ENCODE results near the gene CHD5. TPM values are rescaled to one million over a fixed set of nuclear protein-coding genes. Genes with fewer than 3 reads are reported as not detected.

Gene CHD5
- total and polyA plus RNA-seq, 4 donors: 9.9 to 51.1 (median 34.4) TPM

DNA sequence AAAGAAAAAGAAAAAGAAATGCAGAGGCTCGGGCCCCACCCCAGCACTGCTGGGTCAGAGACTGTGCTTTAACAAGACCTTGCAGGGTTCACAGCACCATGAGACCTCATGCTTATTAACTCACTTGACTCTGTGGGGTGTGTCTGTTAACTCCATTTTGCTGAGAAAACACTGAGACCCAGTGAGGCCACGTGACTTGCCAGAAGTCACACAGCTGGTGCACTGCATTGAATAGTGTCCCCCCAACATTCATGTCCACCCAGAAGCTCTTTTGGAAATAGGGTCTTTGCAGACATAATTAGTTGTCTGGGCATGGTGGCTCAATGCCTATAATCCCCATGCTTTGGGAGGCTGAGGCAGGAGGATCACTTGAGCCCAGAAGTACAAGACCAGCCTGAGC, 39.7 kb downstream of the CHD5 start:
- peaks cover 63% of the 10 kb centered on the region for H3K36me3 ChIP-seq (ENCODE audit: control insufficient read depth, insufficient read depth, low read length)
- no peak overlapping the region for H3K4me3 ChIP-seq (ENCODE audit: low read depth, low read length)
- 90% methylated on average over 2 of the region's 2 CpGs for WGBS (ENCODE audit: insufficient coverage)
- DNase-seq (ENCODE audit: low read depth in 4 of 6, low spot score in 6 of 6): no peak
- no peaks in the 10 kb centered on the region for H3K9me3 ChIP-seq (ENCODE audit: control insufficient read depth, insufficient read depth, low read length)
- H3K27me3 ChIP-seq (ENCODE audit: control insufficient read depth, insufficient read depth, low read length): no peaks in the 10 kb centered on the region
- H3K4me1 ChIP-seq (ENCODE audit: control insufficient read depth, insufficient read depth, low read length): peaks cover 11% of the 10 kb centered on the region
- no peak overlapping the region for H3K27ac ChIP-seq (ENCODE audit: low read depth, low read length)

GRCh38 chr1:6137758-6138157, 42.4 kb downstream of the CHD5 start:
- no peak overlapping the region for H3K27ac ChIP-seq (ENCODE audit: low read depth, low read length)
- H3K36me3 ChIP-seq (ENCODE audit: control insufficient read depth, insufficient read depth, low read length): peaks cover 66% of the 10 kb centered on the region
- no peaks in the 10 kb centered on the region for H3K9me3 ChIP-seq (ENCODE audit: control insufficient read depth, insufficient read depth, low read length)
- WGBS (ENCODE audit: insufficient coverage): 55% methylated on average over 3 of the region's 5 CpGs
- H3K4me1 ChIP-seq (ENCODE audit: control insufficient read depth, insufficient read depth, low read length): no peaks in the 10 kb centered on the region
- no peak for DNase-seq (ENCODE audit: low read depth in 4 of 6, low spot score in 6 of 6)
- no peaks in the 10 kb centered on the region for H3K27me3 ChIP-seq (ENCODE audit: control insufficient read depth, insufficient read depth, low read length)
- no peak overlapping the region for H3K4me3 ChIP-seq (ENCODE audit: low read depth, low read length)

DNA sequence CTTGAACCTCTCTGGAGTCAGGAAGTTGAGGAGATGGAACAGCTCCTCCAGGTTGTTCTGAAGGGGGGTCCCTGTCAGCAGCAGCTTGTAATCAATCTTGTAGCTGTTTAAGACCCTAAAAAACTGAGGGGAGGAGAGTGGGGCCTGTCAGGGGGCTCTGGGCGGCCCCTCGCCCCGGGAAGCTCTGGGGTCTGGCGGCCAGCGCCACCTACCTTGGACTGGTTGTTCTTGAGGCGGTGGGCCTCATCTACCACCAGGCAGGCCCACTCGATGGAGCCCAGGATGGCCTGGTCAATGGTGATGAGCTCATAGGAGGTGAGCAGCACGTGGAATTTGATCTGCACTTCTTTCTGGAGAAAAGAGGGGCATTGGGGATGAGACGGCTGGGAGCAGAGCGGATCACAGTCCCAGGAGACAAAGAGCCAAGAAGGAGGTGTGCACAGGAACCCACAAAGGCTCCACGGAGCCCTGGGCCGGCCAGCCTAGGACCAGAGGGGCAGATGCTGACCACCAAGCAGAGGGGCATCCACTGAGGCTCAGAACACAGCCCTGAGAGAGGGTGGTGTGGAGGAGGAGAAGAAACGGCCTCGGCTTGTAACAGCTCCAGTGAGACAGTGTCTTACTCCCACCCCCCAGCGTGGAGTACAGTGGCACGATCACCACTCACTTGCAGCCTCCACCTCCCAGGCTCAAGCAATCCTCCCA, 43.5 kb downstream of the CHD5 start:
- no peak overlapping the region for H3K4me3 ChIP-seq (ENCODE audit: low read depth, low read length)
- DNase-seq (ENCODE audit: low read depth in 4 of 6, low spot score in 6 of 6): no peak
- H3K9me3 ChIP-seq (ENCODE audit: control insufficient read depth, insufficient read depth, low read length): peaks cover 2% of the 10 kb centered on the region
- H3K27me3 ChIP-seq (ENCODE audit: control insufficient read depth, insufficient read depth, low read length): no peaks in the 10 kb centered on the region
- no peak overlapping the region for H3K27ac ChIP-seq (ENCODE audit: low read depth, low read length)
- H3K36me3 ChIP-seq (ENCODE audit: control insufficient read depth, insufficient read depth, low read length): peaks cover 60% of the 10 kb centered on the region
- 84% methylated on average over 13 of the region's 16 CpGs for WGBS (ENCODE audit: insufficient coverage)
- no peaks in the 10 kb centered on the region for H3K4me1 ChIP-seq (ENCODE audit: control insufficient read depth, insufficient read depth, low read length)

DNA sequence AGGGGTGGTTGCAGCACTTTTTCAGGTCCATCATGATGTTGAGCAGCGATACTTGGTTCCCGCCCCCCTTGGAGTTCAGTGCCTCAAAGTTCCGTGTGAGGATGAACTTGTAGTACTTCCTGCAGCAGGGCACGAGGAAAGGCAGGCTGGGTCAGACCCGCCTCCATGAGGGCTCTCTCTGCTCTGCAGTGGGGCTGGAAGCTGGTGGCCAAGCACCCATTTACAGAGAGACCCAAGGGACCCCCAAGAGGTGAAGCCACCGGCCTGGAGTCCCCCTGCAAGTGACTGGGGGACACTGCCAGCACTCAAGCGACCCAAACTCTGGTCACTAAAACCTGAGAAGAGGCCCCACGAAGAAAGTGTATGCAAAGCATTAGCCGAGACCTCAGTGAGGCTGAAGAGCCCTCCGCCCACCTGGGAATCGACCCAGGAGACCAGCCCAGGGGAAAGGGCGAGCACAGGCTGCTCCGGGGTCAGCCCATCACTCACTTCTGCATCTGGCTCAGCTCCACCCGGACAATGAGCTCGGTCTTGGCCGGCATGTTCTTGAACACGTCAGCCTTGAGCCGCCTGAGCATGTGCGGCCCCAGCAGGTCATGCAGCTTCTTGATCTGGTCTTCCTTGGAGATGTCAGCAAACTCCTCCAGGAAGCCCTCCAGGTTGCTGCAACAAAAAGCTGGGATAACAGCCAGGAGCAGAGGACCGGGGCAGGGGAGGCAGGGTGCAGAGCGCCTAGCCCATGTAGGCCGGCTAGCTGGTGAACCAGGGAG, 45.2 kb downstream of the CHD5 start:
- H3K4me3 ChIP-seq (ENCODE audit: low read depth, low read length): no peak overlapping the region
- DNase-seq (ENCODE audit: low read depth in 4 of 6, low spot score in 6 of 6): no peak
- peaks cover 73% of the 10 kb centered on the region for H3K36me3 ChIP-seq (ENCODE audit: control insufficient read depth, insufficient read depth, low read length)
- H3K27ac ChIP-seq (ENCODE audit: low read depth, low read length): no peak overlapping the region
- no peaks in the 10 kb centered on the region for H3K4me1 ChIP-seq (ENCODE audit: control insufficient read depth, insufficient read depth, low read length)
- peaks cover 2% of the 10 kb centered on the region for H3K9me3 ChIP-seq (ENCODE audit: control insufficient read depth, insufficient read depth, low read length)
- no peaks in the 10 kb centered on the region for H3K27me3 ChIP-seq (ENCODE audit: control insufficient read depth, insufficient read depth, low read length)
- WGBS (ENCODE audit: insufficient coverage): 86% methylated on average over 22 of the region's 22 CpGs

DNA sequence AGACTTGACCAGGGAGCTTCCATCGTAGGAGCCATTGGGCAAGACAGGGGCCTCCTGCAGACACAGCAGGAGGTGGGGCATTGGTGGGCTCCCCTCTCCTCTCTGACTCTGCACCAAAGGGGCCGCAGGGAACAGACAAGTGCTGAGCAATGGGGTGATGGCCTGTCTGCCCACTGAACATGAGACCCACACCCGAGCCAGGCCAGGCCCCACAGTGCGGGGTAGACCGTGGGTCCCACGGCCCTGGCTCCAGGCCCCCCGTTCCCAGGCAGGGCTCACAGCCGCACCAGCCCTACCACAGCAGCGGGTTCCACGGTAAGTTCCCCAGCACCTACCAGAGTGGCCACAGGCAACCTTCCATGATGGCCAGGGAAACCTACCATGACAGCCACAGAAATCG, 45.9 kb downstream of the CHD5 start:
- no peak for DNase-seq (ENCODE audit: low read depth in 4 of 6, low spot score in 6 of 6)
- Histone ChIP-seq H3K27me3 (ENCODE audit: control insufficient read depth, insufficient read depth, low read length) (no peaks in the 10 kb centered on the region), H3K9me3 (ENCODE audit: control insufficient read depth, insufficient read depth, low read length) (peaks cover 2% of the 10 kb centered on the region), H3K36me3 (ENCODE audit: control insufficient read depth, insufficient read depth, low read length) (peaks cover 76% of the 10 kb centered on the region), H3K4me1 (ENCODE audit: control insufficient read depth, insufficient read depth, low read length) (no peaks in the 10 kb centered on the region), H3K4me3 (ENCODE audit: low read depth, low read length) (no peak overlapping the region), H3K27ac (ENCODE audit: low read depth, low read length) (no peak overlapping the region)
- WGBS (ENCODE audit: insufficient coverage): 92% methylated on average over 10 of the region's 11 CpGs

GRCh38 chr1:6133146-6133895, 46.8 kb downstream of the CHD5 start:
- DNase-seq (ENCODE audit: low read depth in 4 of 6, low spot score in 6 of 6): no peak

GRCh38 chr1:6131561-6131960, 48.6 kb downstream of the CHD5 start:
- Histone ChIP-seq H3K36me3 (ENCODE audit: control insufficient read depth, insufficient read depth, low read length) (peaks cover 87% of the 10 kb centered on the region), H3K4me3 (ENCODE audit: low read depth, low read length) (no peak overlapping the region), H3K9me3 (ENCODE audit: control insufficient read depth, insufficient read depth, low read length) (peaks cover 2% of the 10 kb centered on the region), H3K4me1 (ENCODE audit: control insufficient read depth, insufficient read depth, low read length) (peaks cover 16% of the 10 kb centered on the region), H3K27ac (ENCODE audit: low read depth, low read length) (no peak overlapping the region), H3K27me3 (ENCODE audit: control insufficient read depth, insufficient read depth, low read length) (no peaks in the 10 kb centered on the region)
- 92% methylated on average over 7 of the region's 9 CpGs for WGBS (ENCODE audit: insufficient coverage)
- no peak for DNase-seq (ENCODE audit: low read depth in 4 of 6, low spot score in 6 of 6)

More at GRCh38 chr1:6133146-6133895, 46.8 kb downstream of the CHD5 start:
- Histone ChIP-seq H3K9me3 (ENCODE audit: control insufficient read depth, insufficient read depth, low read length) (peaks cover 2% of the 10 kb centered on the region), H3K27me3 (ENCODE audit: control insufficient read depth, insufficient read depth, low read length) (no peaks in the 10 kb centered on the region), H3K4me1 (ENCODE audit: control insufficient read depth, insufficient read depth, low read length) (peaks cover under 1% of the 10 kb centered on the region), H3K36me3 (ENCODE audit: control insufficient read depth, insufficient read depth, low read length) (peaks cover 83% of the 10 kb centered on the region), H3K4me3 (ENCODE audit: low read depth, low read length) (no peak overlapping the region), H3K27ac (ENCODE audit: low read depth, low read length) (no peak overlapping the region)
- 91% methylated on average over 14 of the region's 15 CpGs for WGBS (ENCODE audit: insufficient coverage)

DNA sequence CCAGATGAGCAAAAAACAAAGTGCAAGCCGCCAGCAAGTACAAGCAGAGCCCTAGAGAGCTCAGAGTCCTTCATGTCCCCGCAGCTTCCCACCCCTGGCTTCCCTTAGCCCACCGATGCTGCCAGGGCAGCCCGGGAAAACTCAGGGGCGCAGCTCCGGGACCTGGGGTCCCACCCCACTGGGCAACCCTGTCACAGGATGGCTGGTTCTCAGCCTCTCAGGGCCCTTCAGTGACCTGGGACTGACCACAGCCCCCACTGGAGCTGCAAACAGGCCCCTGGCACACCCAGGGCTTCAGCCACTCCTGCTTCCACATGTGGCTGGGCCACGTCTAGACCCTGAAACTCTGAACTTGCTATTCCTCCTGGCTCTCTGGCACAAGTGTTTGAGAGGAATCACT, 49.5 kb downstream of the CHD5 start:
- Histone ChIP-seq H3K36me3 (ENCODE audit: control insufficient read depth, insufficient read depth, low read length) (peaks cover 89% of the 10 kb centered on the region), H3K4me3 (ENCODE audit: low read depth, low read length) (no peak overlapping the region), H3K27ac (ENCODE audit: low read depth, low read length) (no peak overlapping the region), H3K4me1 (ENCODE audit: control insufficient read depth, insufficient read depth, low read length) (peaks cover 16% of the 10 kb centered on the region), H3K27me3 (ENCODE audit: control insufficient read depth, insufficient read depth, low read length) (no peaks in the 10 kb centered on the region), H3K9me3 (ENCODE audit: control insufficient read depth, insufficient read depth, low read length) (peaks cover 2% of the 10 kb centered on the region)
- DNase-seq (ENCODE audit: low read depth in 4 of 6, low spot score in 6 of 6): no peak
- 84% methylated on average over 7 of the region's 7 CpGs for WGBS (ENCODE audit: insufficient coverage)

DNA sequence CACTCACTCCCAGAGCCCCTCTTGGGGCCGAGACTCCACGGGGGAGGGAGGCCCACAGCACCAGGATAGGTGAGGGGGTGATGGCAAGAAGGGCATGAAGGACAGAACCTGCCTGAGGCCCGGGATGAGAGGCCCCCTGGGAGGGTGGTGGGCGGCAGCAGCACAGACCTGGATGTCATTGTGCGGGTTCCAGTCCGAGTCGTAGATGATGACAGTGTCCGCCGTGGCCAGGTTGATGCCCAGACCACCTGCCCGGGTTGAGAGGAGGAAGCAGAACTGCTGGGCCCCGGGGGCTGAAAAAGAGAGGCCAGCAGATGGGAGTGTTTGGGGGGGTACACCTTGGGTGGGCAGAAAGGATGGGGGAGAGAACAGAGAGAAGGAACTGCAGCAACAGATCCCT, 50.1 kb downstream of the CHD5 start:
- no peak for DNase-seq (ENCODE audit: low read depth in 4 of 6, low spot score in 6 of 6)
- Histone ChIP-seq H3K9me3 (ENCODE audit: control insufficient read depth, insufficient read depth, low read length) (peaks cover 2% of the 10 kb centered on the region), H3K27ac (ENCODE audit: low read depth, low read length) (no peak overlapping the region), H3K27me3 (ENCODE audit: control insufficient read depth, insufficient read depth, low read length) (no peaks in the 10 kb centered on the region), H3K36me3 (ENCODE audit: control insufficient read depth, insufficient read depth, low read length) (peaks cover 90% of the 10 kb centered on the region), H3K4me1 (ENCODE audit: control insufficient read depth, insufficient read depth, low read length) (peaks cover 16% of the 10 kb centered on the region), H3K4me3 (ENCODE audit: low read depth, low read length) (no peak overlapping the region)
- WGBS (ENCODE audit: insufficient coverage): 76% methylated on average over 11 of the region's 11 CpGs

All from spinal cord (tissue), 10 donors.